Measurements from ENCODE around the gene M1AP. TPM values are rescaled to one million over a fixed set of nuclear protein-coding genes. Genes with fewer than 3 reads are reported as not detected.
A peak's percentile ranks its signal among the peaks of the same experiment; 100 is the strongest.

The M1AP gene
- total RNA-seq, 1 donor from 2014 or later, result not detected

DNA sequence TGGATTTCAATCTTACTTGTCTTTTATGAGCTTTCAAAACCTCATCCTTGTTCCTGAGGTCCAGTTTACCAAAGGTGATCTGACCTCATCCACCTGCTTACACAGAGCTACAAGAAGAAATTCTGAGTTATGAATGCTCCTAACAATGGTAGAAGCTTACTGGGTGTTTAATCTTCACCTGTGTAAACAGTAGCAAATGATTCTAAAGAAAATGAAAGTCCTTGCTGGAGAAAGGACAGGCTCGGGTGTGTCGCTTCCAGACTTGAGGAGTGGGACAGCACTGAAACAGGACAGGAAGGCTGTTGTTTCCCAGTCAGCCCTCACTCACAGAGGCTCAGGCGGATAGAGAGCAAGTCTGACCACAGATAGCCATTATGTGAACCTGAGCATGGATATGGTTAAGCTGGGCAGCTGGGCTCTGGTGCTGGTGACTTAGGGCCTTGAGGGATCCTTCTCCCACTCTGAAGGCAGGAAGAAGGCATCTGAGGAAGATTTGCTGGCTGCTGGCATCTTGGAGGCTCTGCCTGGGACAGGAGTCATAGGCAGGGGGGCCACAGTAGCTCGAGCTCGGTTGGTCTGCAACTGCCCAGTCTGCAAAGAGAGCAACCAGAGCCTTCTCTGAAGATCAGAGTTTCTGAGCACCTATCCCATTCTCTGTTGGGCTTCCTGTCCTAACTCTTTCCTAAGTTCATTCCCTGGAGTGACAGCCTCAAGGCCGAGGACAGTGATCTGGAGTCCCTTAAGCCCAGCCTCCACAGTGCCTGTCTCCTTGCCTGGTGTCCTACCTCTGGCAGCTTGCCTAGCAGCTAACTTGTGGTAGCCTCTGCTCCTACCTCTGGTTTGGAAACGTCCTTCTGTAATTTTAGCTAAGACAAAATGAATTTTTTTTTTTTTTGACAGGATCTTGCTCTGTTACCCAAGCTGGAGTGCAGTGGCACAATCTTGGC lies 89.6 kb downstream of the M1AP start:
- Histone ChIP-seq H3K4me3 (no peak overlapping the region), H3K4me1 (peaks cover 21% of the 10 kb centered on the region), H3K27ac (replicated peaks) (no peak overlapping the region), H3K36me3 (no peaks in the 10 kb centered on the region), H3K9me3 (replicated peaks) (no peaks in the 10 kb centered on the region), H3K27me3 (ENCODE audit: low read depth) (peaks cover 54% of the 10 kb centered on the region)
- intact Hi-C loops (cut with micrococcal nuclease), result no loop called here
- DNase-seq, result no peak
- TF ChIP-seq, protein P1, sequence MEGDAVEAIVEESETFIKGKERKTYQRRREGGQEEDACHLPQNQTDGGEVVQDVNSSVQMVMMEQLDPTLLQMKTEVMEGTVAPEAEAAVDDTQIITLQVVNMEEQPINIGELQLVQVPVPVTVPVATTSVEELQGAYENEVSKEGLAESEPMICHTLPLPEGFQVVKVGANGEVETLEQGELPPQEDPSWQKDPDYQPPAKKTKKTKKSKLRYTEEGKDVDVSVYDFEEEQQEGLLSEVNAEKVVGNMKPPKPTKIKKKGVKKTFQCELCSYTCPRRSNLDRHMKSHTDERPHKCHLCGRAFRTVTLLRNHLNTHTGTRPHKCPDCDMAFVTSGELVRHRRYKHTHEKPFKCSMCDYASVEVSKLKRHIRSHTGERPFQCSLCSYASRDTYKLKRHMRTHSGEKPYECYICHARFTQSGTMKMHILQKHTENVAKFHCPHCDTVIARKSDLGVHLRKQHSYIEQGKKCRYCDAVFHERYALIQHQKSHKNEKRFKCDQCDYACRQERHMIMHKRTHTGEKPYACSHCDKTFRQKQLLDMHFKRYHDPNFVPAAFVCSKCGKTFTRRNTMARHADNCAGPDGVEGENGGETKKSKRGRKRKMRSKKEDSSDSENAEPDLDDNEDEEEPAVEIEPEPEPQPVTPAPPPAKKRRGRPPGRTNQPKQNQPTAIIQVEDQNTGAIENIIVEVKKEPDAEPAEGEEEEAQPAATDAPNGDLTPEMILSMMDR (IDR thresholded peaks at IDR 0.05; ENCODE audit: borderline replicate concordance), result no peak

DNA sequence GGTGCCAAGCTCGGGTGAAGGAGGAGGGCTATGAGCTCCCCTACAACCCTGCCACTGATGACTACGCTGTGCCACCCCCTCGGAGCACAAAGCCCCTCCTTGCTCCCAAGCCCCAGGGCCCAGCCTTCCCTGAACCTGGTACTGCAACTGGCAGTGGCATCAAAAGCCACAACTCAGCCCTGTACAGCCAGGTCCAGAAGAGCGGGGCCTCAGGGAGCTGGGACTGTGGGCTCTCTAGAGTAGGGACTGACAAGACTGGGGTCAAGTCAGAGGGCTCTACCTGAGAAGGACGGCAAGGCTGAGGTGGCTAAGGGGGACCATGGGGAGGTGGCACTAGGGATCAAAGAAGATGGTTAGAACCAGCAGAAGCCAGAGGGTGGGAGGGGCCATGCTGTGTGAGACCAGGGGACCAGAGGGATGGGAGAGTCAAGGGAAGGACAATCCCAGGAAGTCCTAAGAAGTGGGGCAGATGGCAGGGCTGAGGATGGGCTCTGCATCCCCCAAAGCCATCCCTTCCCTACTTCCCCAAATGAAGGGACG lies 91.2 kb downstream of the M1AP start:
- H3K27ac ChIP-seq (replicated peaks), result no peak overlapping the region
- H3K4me3 ChIP-seq, result no peak overlapping the region
- H3K36me3 ChIP-seq, result no peaks in the 10 kb centered on the region
- intact Hi-C loops (cut with micrococcal nuclease), result no loop called here
- H3K9me3 ChIP-seq (replicated peaks), result no peaks in the 10 kb centered on the region
- TF ChIP-seq, protein P1 (IDR thresholded peaks at IDR 0.05; ENCODE audit: borderline replicate concordance), result no peak
- DNase-seq, result no peak
- H3K4me1 ChIP-seq, result peaks cover 38% of the 10 kb centered on the region
- H3K27me3 ChIP-seq (ENCODE audit: low read depth), result peaks cover 37% of the 10 kb centered on the region

DNA sequence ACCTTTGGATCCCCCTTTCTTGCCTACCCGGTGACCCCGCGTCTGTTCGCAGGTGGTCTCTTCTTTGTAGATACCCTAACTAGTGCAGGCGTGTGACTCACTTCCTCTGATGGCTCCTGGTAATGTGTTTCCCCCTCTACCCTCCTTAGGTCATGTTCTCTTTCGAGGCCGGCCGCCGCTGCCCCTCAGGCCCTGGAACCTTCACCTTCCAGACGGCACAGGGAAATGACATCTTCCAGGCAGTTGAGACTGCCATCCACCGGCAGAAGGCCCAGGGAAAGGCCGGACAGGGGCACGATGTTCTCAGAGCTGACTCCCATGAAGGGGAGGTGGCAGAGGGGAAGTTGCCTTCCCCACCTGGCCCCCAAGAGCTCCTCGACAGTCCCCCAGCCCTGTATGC lies 92.0 kb downstream of the M1AP start:
- DNase-seq, result no peak
- Histone ChIP-seq H3K27ac (replicated peaks) (no peak overlapping the region), H3K36me3 (no peaks in the 10 kb centered on the region), H3K27me3 (ENCODE audit: low read depth) (peaks cover 32% of the 10 kb centered on the region), H3K4me1 (peaks cover 39% of the 10 kb centered on the region), H3K9me3 (replicated peaks) (no peaks in the 10 kb centered on the region), H3K4me3 (peak overlapping the region; percentile 78)
- intact Hi-C loops (cut with micrococcal nuclease), result no loop called here
- TF ChIP-seq, protein P1 (IDR thresholded peaks at IDR 0.05; ENCODE audit: borderline replicate concordance), result no peak

DNA sequence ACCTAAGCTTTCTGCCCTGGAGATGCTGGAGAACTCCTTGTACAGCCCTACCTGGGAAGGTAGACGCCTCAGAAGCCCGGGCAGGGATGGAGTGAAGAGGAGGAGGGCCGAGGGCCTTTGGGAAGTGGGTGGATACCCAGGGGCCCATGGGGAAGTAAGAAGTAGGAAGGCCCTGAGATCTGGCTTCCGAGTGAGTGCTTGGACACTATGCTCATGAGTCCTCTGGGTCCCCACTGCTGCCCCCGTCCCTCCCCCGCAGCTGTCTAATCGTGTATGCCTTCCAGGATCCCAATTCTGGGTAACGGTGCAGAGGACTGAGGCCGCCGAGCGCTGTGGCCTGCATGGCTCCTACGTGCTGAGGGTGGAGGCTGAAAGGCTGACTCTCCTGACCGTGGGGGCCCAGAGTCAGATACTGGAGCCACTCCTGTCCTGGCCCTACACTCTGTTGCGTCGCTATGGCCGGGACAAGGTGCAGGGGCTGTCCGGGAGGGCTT lies 92.5 kb downstream of the M1AP start:
- no peak for DNase-seq
- intact Hi-C loops (cut with micrococcal nuclease), result no loop called here

DNA sequence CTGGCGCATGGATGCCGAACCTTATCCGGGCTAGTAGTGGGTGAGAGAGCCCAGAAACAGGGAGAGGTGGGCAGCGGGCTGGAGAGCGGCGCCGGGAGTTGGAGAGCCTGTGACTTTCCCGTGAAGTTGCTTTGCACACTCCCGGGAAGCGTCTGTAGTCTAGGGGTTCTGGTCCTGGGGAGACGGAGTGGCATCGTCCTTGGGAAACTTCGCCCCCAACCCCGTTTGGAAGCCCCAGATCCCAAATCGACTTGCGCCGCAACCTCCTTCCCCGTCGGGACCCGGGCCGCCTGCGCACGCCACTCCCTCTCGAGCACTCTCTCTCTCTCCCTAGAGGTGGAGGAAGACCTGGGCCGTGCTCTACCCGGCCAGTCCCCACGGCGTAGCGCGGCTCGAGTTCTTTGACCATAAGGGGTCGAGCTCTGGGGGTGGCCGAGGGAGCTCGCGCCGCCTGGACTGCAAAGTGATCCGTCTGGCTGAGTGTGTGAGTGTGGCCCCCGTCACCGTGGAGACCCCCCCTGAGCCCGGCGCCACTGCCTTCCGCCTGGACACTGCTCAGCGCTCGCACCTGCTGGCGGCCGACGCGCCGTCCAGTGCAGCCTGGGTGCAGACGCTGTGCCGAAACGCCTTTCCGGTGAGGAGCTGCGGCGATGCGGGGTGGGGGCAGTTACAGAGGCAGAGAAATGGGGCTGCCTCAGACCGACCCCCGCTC lies 93.2 kb downstream of the M1AP start:
- H3K27ac ChIP-seq (replicated peaks), result peak overlapping the region; percentile 87
- H3K9me3 ChIP-seq (replicated peaks), result no peaks in the 10 kb centered on the region
- no peaks in the 10 kb centered on the region for H3K36me3 ChIP-seq
- TF ChIP-seq, protein P1 (IDR thresholded peaks at IDR 0.05; ENCODE audit: borderline replicate concordance), result no peak
- H3K4me1 ChIP-seq, result peaks cover 41% of the 10 kb centered on the region
- peaks cover 35% of the 10 kb centered on the region for H3K27me3 ChIP-seq (ENCODE audit: low read depth)
- H3K4me3 ChIP-seq, result peak overlapping the region; percentile 78
- peak; percentile 38 for DNase-seq
- intact Hi-C loops (cut with micrococcal nuclease), result no loop called here

More for the DNA sequence above, 92.5 kb downstream of the M1AP start:
- H3K4me1 ChIP-seq, result peaks cover 39% of the 10 kb centered on the region
- H3K9me3 ChIP-seq (replicated peaks), result no peaks in the 10 kb centered on the region
- H3K4me3 ChIP-seq, result peak overlapping the region; percentile 78
- TF ChIP-seq, protein P1 (IDR thresholded peaks at IDR 0.05; ENCODE audit: borderline replicate concordance), result no peak
- H3K27ac ChIP-seq (replicated peaks), result peak overlapping the region; percentile 87
- peaks cover 35% of the 10 kb centered on the region for H3K27me3 ChIP-seq (ENCODE audit: low read depth)
- H3K36me3 ChIP-seq, result no peaks in the 10 kb centered on the region
